Gastrocnemius medialis (tissue), 4 donors: Measurements from ENCODE around the gene ST8SIA5. TPM values are rescaled to one million over a fixed set of nuclear protein-coding genes. Genes with fewer than 3 reads are reported as not detected.
A peak's percentile ranks its signal among the peaks of the same experiment; 100 is the strongest.

ENCODE experiments used
- ATAC-seq, 2 donors: fragments of 150-250 bp; one replicate each; pipeline ENCODE4 v1.9.1; 2016
- DNase-seq, 2 donors: peaks; one replicate each; pipeline ENCODE4 v3.0.0-alpha.2; 2019
- H3K27ac ChIP-seq, 4 donors: fragments of 200-600 bp; sonication (generic); 1 replicate in 1 of 4; 2 replicates in 3 of 4; pipeline ENCODE4 v1.5.1; 2016 to 2018; ENCODE audit warnings: mild to moderate bottlenecking in 2 of 4, moderate library complexity in 1 of 4
- H3K27me3 ChIP-seq, 3 donors: fragments of 200-600 bp; sonication (generic) in 2 of 3; 1 replicate in 1 of 3; 2 replicates in 2 of 3; pipeline versions ENCODE4 v1.5.1 to v1.6.0; 2016 to 2019; ENCODE audit warnings: mild to moderate bottlenecking in 1 of 3, moderate library complexity in 1 of 3
- H3K36me3 ChIP-seq, 2 donors: fragments of 200-600 bp; sonication (generic) in 1 of 2; one replicate each; pipeline ENCODE4 v1.5.1; 2017 to 2018
- H3K4me1 ChIP-seq, 2 donors: fragments of 200-600 bp; sonication (generic) in 1 of 2; one replicate each; pipeline ENCODE4 v1.5.1; 2016 to 2017; ENCODE audit warnings: mild to moderate bottlenecking in 2 of 2
- H3K4me3 ChIP-seq, 4 donors: fragments of 200-600 bp; sonication (generic) in 3 of 4; 1 replicate in 1 of 4; 2 replicates in 3 of 4; pipeline ENCODE4 v1.5.1; 2016 to 2019; ENCODE audit warnings: mild to moderate bottlenecking in 2 of 4
- H3K9me3 ChIP-seq, 3 donors: fragments of 200-600 bp; sonication (generic) in 2 of 3; 1 replicate in 1 of 3; 2 replicates in 2 of 3; pipeline ENCODE4 v1.5.1; 2016 to 2019
- POLR2A ChIP-seq, 2 donors: fragments of 450-650 bp; IDR thresholded peaks; one replicate each; pipeline ENCODE4 v1.6.1; 2017; ENCODE audit warnings: antibody characterized with exemption in 2 of 2, mild to moderate bottlenecking in 2 of 2, moderate library complexity in 2 of 2
- in situ Hi-C, 4 donors: fragments of 200-750 bp; cut with MboI; loops; one replicate each; pipeline versions ENCODE4 v1.15.0 to v1.8.0; 2017; ENCODE audit warnings: low sequenced_read_pairs in 4 of 4
- intact Hi-C: fragments of 100-400 bp; cut with DNase I; formaldehyde crosslinking; loops from one replicate; pipeline ENCODE4 v1.15.1; 2023; ENCODE audit warnings: low total_unique reads
- total RNA-seq, 4 donors: library from RNA; depleted of rRNA; stranded (reverse); fragments of >200 nt; gene quantifications; one replicate each; pipeline versions ENCODE4 v1.1.0 to v1.2.3, GENCODE V29; 2016
- TF ChIP-seq, protein P1 (sequence below), 5 experiments: fragments of 450-650 bp in 3 of 5; fragments of 200-600 bp in 2 of 5; sonication (generic) in 2 of 5; IDR thresholded peaks in 4 of 5; conservative IDR thresholded peaks in 1 of 5; 1 replicate in 4 of 5; 2 replicates in 1 of 5; pipeline ENCODE4 v1.5.1; 2016 to 2019; ENCODE audit warnings: antibody characterized with exemption in 5 of 5, mild to moderate bottlenecking in 3 of 5, moderate library complexity in 3 of 5

ST8SIA5 gene
- total RNA-seq, 4 donors from 2014 or later, result 1.7 to 7.7 (median 3.6) TPM

DNA sequence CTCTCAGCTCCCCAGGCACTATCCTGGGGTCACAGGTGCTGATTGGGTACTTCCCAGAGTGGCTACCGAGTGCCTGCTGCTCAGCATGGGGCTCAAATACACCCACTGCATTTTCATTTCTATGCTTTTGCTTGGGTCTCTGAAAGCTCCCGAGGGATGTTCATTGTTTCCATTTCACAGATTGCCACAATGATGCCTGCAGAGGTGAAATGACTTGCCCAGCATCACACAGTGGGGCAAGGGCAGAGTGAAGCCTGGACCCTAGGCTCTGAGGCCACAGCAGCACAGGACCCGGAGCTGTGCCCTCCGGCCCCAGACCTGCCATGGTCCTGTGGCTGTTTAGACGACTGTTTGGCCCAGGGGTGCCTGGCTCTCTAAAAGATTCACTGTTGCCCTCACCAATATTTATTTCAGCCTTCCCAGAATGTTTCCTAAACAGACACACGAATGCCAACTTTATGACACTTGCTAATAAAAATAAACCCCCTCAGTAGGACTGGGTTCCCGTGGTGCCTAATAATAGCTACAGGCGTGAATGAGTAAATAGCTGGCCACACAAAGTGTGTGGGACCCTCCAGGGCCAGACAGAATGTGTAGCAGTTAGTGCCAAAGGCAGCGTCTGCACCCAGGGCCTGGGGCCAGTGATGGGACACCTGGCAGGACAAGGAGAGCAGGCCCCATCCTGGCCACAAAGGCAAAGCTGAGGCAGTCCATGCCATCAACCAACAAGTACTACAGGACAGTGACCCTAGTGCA is 11.5 kb upstream of the ST8SIA5 start:
- Histone ChIP-seq H3K4me1 (peaks cover 22 to 28% of the 10 kb centered on the region in 2 donors), H3K36me3 (no peaks in the 10 kb centered on the region), H3K4me3 (no peak overlapping the region), H3K9me3 (no peaks in the 10 kb centered on the region), H3K27ac (peak overlapping the region; percentile 61 to 82 (median 76)), H3K27me3 (no peaks in the 10 kb centered on the region)
- DNase-seq (peak; percentile 9 to 23), ATAC-seq (peak; percentile 68 to 81)
- TF ChIP-seq, protein P1, sequence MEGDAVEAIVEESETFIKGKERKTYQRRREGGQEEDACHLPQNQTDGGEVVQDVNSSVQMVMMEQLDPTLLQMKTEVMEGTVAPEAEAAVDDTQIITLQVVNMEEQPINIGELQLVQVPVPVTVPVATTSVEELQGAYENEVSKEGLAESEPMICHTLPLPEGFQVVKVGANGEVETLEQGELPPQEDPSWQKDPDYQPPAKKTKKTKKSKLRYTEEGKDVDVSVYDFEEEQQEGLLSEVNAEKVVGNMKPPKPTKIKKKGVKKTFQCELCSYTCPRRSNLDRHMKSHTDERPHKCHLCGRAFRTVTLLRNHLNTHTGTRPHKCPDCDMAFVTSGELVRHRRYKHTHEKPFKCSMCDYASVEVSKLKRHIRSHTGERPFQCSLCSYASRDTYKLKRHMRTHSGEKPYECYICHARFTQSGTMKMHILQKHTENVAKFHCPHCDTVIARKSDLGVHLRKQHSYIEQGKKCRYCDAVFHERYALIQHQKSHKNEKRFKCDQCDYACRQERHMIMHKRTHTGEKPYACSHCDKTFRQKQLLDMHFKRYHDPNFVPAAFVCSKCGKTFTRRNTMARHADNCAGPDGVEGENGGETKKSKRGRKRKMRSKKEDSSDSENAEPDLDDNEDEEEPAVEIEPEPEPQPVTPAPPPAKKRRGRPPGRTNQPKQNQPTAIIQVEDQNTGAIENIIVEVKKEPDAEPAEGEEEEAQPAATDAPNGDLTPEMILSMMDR (IDR thresholded peaks at IDR 0.05 in 4 of 5, conservative IDR thresholded peaks at IDR 0.05 in 1 of 5), result no peak
- TF ChIP-seq POLR2A (IDR thresholded peaks at IDR 0.05), result no peak
- intact Hi-C loops (no loop called here), in situ Hi-C loops (no loop called here)

DNA sequence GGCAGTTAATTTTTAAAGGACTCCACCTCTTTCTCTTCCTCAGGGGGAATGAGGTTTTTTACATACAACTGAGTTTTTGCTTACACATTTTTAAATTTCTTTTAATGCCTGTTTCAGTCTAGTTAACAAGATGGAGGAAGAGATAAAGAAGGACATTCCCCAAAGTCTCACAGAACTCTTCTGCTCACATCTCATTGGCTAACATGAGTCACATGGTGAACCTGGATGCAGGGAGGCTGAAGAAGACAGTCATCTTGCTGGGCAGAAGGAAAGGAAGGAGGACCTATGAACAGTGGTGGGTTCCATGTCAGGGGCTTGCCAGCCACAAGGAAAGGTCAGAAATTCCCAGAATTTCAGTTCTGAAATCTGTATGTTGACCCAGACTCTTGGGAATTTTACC is 10.4 kb upstream of the ST8SIA5 start:
- ATAC-seq (no peak), DNase-seq (no peak)
- Histone ChIP-seq H3K4me3 (no peak overlapping the region), H3K27ac (no peak overlapping the region), H3K27me3 (no peaks in the 10 kb centered on the region), H3K36me3 (no peaks in the 10 kb centered on the region), H3K9me3 (no peaks in the 10 kb centered on the region), H3K4me1 (peaks cover 14 to 19% of the 10 kb centered on the region in 2 donors)
- in situ Hi-C loops (no loop called here), intact Hi-C loops (no loop called here)
- TF ChIP-seq, protein P1 (IDR thresholded peaks at IDR 0.05 in 4 of 5, conservative IDR thresholded peaks at IDR 0.05 in 1 of 5), result no peak
- no peak for TF ChIP-seq POLR2A (IDR thresholded peaks at IDR 0.05)

DNA sequence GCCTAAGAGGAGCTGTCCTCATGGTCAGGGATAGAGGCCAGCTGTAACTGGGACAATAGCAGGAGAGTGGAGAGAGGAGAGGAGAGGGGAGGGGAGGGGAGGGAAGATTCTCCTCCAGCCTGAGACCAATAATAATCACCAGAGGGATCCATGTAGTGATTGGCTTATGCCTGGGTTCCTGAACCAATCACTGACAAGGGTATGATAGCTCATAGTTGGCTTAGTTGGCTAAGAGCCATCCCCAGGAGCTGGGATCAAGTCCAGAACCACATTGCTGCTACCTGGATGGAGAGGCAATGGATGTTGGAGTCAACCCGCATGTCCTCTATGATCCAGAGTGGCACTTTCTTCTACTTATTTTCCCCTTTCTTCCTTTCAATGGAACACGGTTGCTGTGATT is 7.7 kb upstream of the ST8SIA5 start:
- Histone ChIP-seq H3K4me3 (no peak overlapping the region), H3K9me3 (no peaks in the 10 kb centered on the region), H3K36me3 (no peaks in the 10 kb centered on the region), H3K4me1 (peaks cover 14 to 16% of the 10 kb centered on the region in 2 donors), H3K27ac (no peak overlapping the region), H3K27me3 (no peaks in the 10 kb centered on the region)
- intact Hi-C loops (no loop called here), in situ Hi-C loops (no loop called here)
- TF ChIP-seq, protein P1 (IDR thresholded peaks at IDR 0.05 in 4 of 5, conservative IDR thresholded peaks at IDR 0.05 in 1 of 5), result no peak
- no peak for TF ChIP-seq POLR2A (IDR thresholded peaks at IDR 0.05)
- no peak for ATAC-seq
- no peak for DNase-seq

DNA sequence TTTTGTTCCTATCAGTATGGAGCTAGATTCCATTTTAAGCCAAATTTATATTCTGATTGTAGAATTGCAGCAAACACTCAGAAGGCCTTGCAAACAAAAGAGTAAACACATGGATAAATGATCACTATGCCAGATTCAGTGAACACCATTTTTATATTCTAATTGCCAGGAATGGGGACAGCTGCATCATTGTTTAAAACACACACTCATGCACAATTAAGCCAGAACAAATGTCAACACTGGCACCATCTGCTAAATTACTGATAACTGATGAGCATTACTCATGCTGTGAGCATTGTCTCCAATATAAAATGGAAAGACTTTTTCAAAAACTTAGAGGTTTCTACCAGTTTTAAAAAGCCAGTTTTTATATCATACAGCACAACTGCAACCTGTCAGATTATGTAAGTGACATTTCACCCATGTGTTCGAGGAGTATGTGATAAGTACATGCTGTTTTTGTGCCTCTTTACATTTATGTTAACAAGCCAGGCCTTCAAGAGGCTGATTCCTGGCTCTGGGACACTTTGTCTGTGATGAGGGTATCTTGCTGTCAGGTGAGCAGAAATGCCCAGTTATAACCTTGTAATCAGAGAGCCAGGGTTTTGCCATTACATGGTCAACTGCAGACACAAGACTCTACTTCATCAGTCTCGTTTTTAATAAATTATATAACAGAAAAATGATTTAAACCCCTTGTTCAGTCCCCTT is 4.4 kb upstream of the ST8SIA5 start:
- Histone ChIP-seq H3K36me3 (no peaks in the 10 kb centered on the region), H3K4me3 (no peak overlapping the region), H3K27me3 (no peaks in the 10 kb centered on the region), H3K9me3 (no peaks in the 10 kb centered on the region), H3K27ac (no peak overlapping the region), H3K4me1 (peaks cover 2 to 10% of the 10 kb centered on the region in 2 donors)
- ATAC-seq, result no peak
- intact Hi-C loops, result no loop called here
- no peak for DNase-seq
- in situ Hi-C loops, result no loop called here
- TF ChIP-seq POLR2A (IDR thresholded peaks at IDR 0.05), result no peak
- TF ChIP-seq, protein P1 (IDR thresholded peaks at IDR 0.05 in 4 of 5, conservative IDR thresholded peaks at IDR 0.05 in 1 of 5), result no peak
